Measurements from ENCODE around the gene FRMD3. TPM values are rescaled to one million over a fixed set of nuclear protein-coding genes. Genes with fewer than 3 reads are reported as not detected.

The FRMD3 gene
- total and polyA plus RNA-seq, 10 donors, result 0.82 to 45.8 (median 18.9) TPM

GRCh38 chr9:83307066-83307724 is 231.0 kb downstream of the FRMD3 start:
- Histone ChIP-seq H3K27ac (no peak overlapping the region), H3K4me3 (no peak overlapping the region), H3K36me3 (peaks cover 0 to 53% (median 5%) of the 10 kb centered on the region in 6 donors), H3K4me1 (peaks cover 0 to 10% (median 0%) of the 10 kb centered on the region in 6 donors), H3K27me3 (replicated peaks in 1 of 7) (no peaks in the 10 kb centered on the region), H3K9me3 (no peaks in the 10 kb centered on the region)
- DNase-seq, result no peak
- intact Hi-C loops (cut with DNase I; ENCODE audit: low total_unique reads), result no loop called here
- WGBS, 5 donors, result 22 to 42% (median 34%) methylated on average over 2 of the region's 2 CpGs
- TF ChIP-seq POLR2AphosphoS5 (IDR thresholded peaks at IDR 0.05) (no peak), CTCF (IDR thresholded peaks at IDR 0.05 in 8 of 11, conservative IDR thresholded peaks at IDR 0.05 in 3 of 11) (no peak), POLR2A (IDR thresholded peaks at IDR 0.05) (no peak)

GRCh38 chr9:83304686-83305085 is 233.5 kb downstream of the FRMD3 start:
- DNase-seq, result no peak
- Histone ChIP-seq H3K36me3 (peaks cover 0 to 28% (median 0%) of the 10 kb centered on the region in 6 donors), H3K9me3 (no peaks in the 10 kb centered on the region), H3K27me3 (replicated peaks in 1 of 7) (no peaks in the 10 kb centered on the region), H3K4me1 (peaks cover 0 to 15% (median 2%) of the 10 kb centered on the region in 6 donors), H3K4me3 (no peak overlapping the region), H3K27ac (no peak overlapping the region)
- intact Hi-C loops (cut with DNase I; ENCODE audit: low total_unique reads), result no loop called here
- TF ChIP-seq CTCF (IDR thresholded peaks at IDR 0.05 in 8 of 11, conservative IDR thresholded peaks at IDR 0.05 in 3 of 11), result no peak
- TF ChIP-seq POLR2AphosphoS5 (IDR thresholded peaks at IDR 0.05), result no peak
- no peak for TF ChIP-seq POLR2A (IDR thresholded peaks at IDR 0.05)
- WGBS, 5 donors, result 55 to 83% (median 76%) methylated on average over 8 of the region's 8 CpGs

- no peak for DNase-seq
- Histone ChIP-seq H3K27ac (no peak overlapping the region), H3K9me3 (no peaks in the 10 kb centered on the region), H3K4me1 (peaks cover 0 to 7% (median 0%) of the 10 kb centered on the region in 6 donors), H3K36me3 (peaks cover 0 to 42% (median 10%) of the 10 kb centered on the region in 6 donors), H3K4me3 (no peak overlapping the region), H3K27me3 (replicated peaks in 1 of 7) (no peaks in the 10 kb centered on the region)
- no peak for TF ChIP-seq POLR2A (IDR thresholded peaks at IDR 0.05)
- TF ChIP-seq POLR2AphosphoS5 (IDR thresholded peaks at IDR 0.05), result peak in 1 of 3 donors; percentile 6
- TF ChIP-seq CTCF (IDR thresholded peaks at IDR 0.05 in 8 of 11, conservative IDR thresholded peaks at IDR 0.05 in 3 of 11), result no peak
- intact Hi-C loops (cut with DNase I; ENCODE audit: low total_unique reads), result no loop called here
- 32 to 42% (median 34%) methylated on average over 5 to 6 of the region's 6 CpGs for WGBS, 5 donors
These were observed 238.6 kb downstream of the FRMD3 start for GRCh38 chr9:83299571-83299970.

- Histone ChIP-seq H3K4me3 (no peak overlapping the region), H3K27ac (no peak overlapping the region), H3K9me3 (no peaks in the 10 kb centered on the region), H3K36me3 (peaks cover 0 to 46% (median 10%) of the 10 kb centered on the region in 6 donors), H3K27me3 (replicated peaks in 1 of 7) (no peaks in the 10 kb centered on the region), H3K4me1 (peaks cover 0 to 7% (median 0%) of the 10 kb centered on the region in 6 donors)
- DNase-seq, result no peak
- 80 to 88% (median 83%) methylated on average over 2 of the region's 2 CpGs for WGBS, 5 donors
- intact Hi-C loops (cut with DNase I; ENCODE audit: low total_unique reads), result no loop called here
- TF ChIP-seq CTCF (IDR thresholded peaks at IDR 0.05 in 8 of 11, conservative IDR thresholded peaks at IDR 0.05 in 3 of 11) (no peak), POLR2AphosphoS5 (IDR thresholded peaks at IDR 0.05) (no peak), POLR2A (IDR thresholded peaks at IDR 0.05) (no peak)
These were observed 239.1 kb downstream of the FRMD3 start for GRCh38 chr9:83299094-83299493.
